Measurements from ENCODE around the gene MMRN2.
A peak's percentile ranks its signal among the peaks of the same experiment; 100 is the strongest.
"Not testable (repeated sequence)": the region's sequence is repeated elsewhere in the genome, so short reads cannot be mapped to it uniquely, and the experiment has no call there.

MMRN2 gene

DNA sequence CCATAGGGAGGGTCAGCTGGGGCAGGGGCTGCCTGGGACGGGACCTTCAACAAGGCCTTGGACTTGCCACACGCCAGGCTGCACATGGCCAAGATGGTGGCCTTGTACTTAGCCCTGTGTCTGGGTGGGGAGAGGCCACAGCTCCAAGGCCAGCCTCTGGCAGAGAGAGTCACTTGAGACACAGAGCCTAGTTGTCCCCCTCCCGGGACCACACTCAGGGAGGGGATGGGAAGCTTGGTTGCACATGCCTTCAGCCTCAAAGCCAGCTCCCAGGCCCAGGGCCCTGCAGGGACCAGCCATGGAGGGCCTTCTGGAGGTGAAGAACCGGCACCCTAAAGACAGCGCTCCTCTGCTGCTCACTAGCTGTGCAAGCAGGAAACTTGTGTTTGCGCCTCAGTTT is 16.7 kb downstream of the MMRN2 start:
- no peak for DNase-seq (ENCODE audit: low read depth)

DNA sequence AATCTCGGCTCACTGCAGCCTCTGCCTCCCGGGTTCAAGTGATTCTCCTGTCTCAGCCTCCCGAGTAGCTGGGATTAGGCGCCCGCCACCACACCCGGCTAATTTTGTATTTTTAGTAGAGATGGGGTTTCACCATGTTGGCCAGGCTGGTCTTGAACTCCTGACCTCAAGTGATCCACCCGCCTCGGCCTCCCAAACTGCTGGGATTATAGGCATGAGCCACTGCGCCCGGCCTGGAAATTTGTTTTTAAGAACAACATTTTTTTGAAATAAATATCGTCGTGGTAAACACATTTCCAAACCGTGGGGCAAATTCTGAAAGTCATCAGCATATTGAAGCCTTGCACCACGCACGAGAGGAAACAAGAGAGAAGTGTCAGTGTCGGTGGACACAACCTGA is 17.3 kb downstream of the MMRN2 start:
- DNase-seq (ENCODE audit: low read depth) = not testable (repeated sequence)

DNA sequence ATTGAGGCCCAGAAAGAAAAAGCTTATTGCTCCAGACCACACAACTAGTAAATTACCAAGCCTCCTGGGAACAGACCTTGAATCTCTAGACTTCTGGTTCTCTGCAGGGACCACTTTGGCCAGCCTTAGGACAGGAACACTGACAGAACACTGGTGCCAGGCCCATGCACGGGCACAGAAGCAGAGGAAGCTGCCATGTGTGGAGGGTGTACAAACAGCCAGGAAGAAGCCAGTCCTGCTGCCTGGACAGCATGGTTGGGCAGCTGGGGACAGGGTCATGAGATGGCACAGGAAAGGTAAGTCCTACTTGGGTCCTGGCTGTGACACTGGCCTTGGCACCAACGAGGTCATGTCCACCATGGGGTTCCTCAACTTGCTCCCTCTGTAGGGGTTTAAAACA is 19.2 kb downstream of the MMRN2 start:
- DNase-seq (ENCODE audit: low read depth) = no peak

DNA sequence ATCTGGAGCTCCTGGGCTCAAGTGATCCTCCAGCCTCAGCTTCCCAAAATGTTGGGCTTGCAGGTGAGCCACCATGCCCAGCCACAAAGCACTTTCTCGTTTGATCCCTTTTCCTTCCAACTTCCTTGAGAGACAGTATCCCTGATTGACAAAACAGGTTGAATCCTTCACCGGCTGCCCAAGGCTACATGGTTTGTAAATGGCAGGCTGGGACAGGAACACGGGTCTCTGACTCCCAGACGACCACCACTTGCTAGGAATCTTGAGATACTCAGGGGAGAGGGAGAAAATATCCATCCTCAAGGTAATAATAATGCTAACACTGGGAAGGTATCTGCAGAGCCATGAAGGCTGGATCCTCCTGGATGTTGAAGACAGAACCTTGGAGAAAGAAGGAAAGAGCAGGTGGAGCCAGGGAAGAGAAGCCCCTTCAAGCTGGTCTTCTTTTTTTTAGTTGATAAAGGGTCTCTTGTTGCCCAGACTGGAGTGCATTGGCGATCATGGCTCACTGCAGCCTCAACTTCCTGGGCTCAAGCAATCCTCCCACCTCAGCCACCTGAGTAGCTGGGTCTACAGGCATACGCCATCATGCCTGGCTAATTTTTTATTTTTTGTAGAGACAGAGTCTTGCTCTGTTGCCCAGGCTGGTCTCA is 19.8 kb downstream of the MMRN2 start:
- DNase-seq (ENCODE audit: low read depth) = no peak

DNA sequence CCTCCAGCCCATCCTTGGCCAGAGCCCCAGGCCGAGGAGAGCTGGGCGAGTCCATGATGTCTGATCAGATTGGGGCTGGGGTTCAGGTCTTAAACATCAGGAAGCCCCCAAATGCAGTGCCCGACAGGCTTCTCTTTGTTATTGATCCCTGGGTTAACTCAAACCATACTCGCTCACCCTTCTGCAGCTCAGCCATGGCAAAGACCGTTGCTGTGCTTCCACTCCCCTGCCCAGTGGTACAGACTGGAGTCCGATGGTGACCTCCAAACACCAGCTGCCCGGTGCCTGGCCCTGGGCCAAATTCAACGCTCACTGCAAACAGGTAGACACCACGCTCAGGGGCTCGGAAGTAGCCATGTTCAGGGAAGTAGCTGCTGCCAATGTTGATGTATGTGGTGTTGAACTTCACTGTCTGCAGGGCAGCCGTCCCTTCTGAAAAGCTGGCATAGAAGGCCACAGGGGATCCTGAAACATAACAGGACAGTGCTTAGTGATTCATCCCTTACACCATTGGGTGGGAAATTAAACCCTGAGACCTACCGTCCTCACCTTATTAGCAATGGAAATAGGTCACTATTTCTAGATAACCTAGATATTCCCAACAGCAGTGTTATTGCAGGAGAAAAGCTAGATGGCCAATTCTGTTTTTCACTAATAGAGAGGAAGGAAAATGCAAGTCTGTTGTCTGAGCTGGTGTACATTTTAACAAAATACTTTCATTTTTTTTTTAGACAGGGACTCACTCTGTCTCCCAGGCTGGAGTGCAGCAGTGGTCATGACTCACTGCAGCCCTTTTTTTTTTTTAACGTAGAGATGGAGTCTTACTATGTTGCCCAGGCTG is 20.5 kb downstream of the MMRN2 start:
- DNase-seq (ENCODE audit: low read depth) = no peak

DNA sequence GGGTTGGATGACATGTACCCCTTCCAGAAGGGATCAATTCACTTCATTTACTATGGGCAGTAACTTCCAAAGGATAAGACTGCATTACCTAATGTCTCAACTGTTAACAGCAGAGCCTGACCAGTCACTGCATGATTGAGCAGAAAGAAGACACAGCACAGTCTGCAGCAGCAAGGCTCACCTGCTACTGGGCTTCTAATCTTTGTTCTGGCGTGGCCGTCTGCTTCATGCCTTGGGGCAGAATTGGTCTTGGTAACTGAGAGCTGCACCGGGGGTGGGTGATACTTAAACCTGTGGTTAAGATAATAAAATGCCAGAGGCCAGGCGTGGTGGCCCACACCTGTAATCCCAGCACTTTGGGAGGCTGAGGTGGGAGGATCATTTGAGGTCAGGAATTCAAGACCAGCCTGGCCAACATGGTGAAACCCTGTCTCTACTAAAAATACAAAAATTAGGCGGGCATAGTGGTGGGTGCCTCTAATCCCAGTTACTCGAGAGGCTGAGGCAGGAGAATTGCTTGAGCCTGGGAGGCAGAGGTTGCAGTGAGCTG is 23.2 kb downstream of the MMRN2 start:
- not testable (repeated sequence) for DNase-seq (ENCODE audit: low read depth)

DNA sequence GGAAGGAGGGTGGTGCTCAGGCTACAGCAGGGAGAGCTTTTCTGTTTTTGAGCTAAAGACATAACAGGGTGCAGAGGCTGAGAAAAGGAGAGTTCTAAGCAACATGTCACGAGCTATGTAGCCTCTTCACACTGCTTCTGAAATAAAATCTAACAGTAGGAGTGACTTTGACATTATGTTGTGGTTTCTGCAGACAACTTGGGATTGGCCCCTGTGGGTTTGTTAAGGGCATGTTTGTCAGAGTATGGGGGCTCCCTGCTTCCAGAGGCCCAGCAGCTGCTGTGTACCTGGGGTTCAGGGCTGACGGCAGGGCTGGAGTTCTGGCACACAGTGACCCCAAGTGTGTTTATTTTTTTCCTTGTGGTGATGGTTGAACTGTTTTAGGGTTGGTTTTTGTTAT is 24.7 kb downstream of the MMRN2 start:
- no peak for DNase-seq (ENCODE audit: low read depth)

DNA sequence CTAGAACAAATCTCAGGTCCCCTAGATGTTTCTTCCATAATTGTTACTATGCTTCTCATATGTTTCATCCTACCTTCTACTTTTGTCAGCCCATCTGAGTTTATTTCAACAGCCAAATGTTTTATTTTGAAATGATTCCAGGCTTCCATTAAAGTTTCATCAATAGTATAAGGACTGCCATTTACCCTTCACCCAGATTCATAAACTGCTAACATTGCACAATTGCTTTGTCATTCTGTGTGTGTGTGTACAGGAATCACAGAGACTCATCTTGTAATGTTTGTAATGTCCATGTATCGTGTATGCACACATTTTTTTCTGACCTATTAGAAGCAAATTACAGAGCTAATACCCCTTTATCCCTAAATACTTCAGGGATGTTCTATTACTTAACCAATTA is 25.5 kb downstream of the MMRN2 start:
- peak; percentile 92 for DNase-seq (ENCODE audit: low read depth)

DNA sequence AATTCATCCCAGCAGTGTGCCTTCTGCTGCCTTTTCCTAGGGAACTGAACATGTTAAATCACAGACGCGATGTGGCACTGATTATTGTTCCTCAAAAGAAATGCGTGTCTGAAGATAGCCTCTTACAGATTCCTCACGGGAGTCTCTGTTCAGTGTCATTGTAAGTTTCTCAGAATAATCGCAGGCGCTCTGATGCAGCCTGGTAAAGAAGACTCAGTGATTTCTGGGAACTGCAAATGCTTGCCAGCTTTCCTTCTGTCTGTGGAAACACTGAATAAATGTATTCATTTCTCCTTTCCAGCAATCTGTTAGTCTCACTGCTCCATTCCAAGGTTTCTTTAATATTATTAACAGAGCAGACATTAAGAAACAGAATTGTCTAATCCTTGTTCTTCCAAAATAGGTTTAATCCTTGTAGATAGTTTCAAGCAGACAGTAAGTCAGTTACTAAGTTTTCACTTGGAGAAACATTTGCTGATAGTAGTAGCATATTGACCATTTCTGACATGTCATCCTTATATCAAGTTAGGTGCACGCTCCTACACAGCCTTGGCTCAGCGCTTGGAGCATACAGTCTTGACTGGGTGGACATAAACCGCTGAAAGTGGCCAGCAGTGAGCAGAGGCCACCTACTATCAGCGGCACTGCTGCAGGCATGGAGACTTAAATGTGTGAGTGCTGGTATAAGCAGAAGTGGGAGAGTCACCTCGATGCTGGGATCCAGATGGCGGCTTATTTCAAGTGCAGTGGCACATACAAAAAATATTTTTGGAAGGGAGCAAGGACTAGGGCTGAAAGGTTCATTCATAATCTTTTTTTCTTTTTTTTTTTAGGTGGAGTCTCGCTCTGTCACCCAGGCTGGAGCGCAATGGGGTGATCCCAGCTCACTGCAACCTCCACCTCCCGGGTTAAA is 27.7 kb downstream of the MMRN2 start:
- no peak for DNase-seq (ENCODE audit: low read depth)

DNA sequence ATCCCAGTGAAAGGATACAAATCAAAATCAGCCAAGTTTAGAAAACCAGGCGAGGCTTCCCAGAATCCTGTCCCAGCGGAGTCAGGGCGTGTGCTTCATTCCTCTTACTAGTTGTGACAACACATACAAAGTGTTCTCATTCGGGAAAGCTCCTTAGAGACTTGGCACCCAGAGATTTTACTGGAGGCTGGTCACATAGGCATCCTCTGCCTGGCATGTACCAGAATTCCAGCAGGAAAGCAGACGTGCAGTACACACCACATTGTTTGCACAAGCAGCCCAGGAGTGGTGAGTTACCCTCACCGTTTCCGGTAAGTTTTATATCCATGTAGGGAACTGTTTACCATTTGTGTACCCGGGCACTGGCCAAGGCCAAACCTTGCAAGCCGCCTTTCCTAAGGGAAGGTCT is 34.9 kb downstream of the MMRN2 start:
- no peak for DNase-seq (ENCODE audit: low read depth)

DNA sequence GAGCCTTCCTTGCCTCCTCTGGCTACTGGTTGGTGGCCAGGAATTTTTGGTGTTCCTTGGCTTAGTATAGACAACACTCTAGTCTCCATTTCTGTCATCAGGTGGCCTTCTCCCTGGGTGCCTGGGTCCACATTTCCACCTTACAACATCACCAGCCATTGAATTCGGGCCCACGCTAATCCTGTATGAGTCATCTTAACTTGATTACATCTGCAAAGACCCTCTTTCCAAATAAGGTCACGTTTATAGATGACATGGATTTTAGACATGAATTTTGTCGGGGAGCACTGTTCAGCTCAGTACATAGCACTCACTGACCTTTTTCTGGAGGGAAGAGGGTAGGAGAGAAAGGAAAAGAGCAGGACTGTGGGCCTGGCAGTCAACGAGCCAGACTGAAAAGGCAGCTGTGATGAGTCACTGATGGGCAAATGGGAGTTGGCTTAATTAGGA is 39.4 kb downstream of the MMRN2 start:
- DNase-seq (ENCODE audit: low read depth) = no peak

DNA sequence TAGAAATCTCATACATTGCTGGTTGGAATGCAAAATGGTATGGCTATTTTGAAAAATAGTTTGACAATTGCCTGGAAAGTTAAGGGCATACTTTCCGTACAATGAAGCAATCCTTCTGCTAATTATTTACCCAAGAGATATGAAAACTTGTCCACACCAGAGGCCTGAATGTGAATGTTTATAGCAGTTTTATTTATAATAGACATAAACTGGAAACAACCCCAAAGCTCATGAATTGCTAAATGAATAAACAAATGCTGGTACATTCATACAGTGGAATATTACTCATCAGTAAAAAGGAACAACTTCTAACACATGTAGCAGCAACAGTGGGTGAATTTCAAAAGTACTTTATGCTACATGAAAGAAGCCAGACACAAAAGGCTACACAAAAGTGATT is 42.7 kb downstream of the MMRN2 start:
- peak; percentile 64 for DNase-seq (ENCODE audit: low read depth)

DNA sequence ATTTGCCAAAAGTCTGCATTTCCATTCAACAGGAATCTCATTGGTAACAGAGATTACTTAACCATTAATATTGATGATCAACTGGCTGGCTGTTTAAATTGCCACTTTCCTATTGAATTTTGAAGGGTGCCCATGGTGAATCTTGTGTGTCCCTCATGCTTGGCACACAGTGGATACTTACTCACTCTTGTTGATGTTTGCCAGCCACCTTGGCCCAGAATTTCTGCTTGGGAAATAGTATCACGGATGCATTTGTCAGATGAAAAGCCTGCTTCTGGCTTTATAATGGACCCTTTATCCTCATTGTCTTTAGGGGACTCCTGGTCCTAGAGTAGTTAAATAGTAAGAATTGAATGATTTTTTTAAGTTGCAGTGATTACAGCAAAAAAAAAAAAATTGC is 52.0 kb downstream of the MMRN2 start:
- DNase-seq (ENCODE audit: low read depth) = no peak

DNA sequence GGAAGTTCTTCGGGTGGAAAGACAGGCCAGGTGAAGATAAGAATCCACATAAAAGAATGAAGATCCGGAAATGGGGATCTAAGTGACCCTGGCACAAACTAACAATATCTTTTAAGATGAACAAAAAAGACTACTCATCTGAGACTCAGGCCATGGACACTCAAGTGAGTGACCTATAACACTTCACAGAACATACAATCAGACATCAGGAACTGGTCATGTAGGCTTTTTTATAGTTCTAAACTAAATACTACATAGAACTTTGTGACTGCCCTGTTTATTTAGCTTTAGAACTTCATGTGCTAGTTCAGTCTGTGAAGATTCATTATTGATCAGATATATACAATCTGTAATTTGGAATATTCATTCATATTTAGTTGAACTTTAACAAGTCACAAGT is 52.8 kb downstream of the MMRN2 start:
- DNase-seq (ENCODE audit: low read depth) = no peak

DNA sequence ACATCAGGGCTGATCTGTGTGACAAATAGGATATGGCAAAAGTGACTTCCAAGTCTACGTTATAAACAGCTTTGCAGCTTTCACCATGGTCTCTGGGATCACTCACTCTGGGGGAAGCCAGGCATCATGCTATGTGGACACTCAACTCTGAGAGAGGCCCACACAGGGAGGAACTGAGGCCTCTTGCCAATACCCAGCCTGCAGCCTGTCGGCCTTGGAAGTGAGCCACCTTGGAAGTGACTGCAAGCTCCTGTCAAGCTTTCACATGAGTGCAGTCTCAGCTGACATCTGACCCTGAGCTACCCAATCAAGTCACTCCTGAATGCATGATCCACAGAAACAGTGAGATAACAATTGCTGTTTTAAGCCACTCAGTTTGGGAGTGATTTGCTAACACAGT is 56.5 kb downstream of the MMRN2 start:
- DNase-seq (ENCODE audit: low read depth) = peak; percentile 61

DNA sequence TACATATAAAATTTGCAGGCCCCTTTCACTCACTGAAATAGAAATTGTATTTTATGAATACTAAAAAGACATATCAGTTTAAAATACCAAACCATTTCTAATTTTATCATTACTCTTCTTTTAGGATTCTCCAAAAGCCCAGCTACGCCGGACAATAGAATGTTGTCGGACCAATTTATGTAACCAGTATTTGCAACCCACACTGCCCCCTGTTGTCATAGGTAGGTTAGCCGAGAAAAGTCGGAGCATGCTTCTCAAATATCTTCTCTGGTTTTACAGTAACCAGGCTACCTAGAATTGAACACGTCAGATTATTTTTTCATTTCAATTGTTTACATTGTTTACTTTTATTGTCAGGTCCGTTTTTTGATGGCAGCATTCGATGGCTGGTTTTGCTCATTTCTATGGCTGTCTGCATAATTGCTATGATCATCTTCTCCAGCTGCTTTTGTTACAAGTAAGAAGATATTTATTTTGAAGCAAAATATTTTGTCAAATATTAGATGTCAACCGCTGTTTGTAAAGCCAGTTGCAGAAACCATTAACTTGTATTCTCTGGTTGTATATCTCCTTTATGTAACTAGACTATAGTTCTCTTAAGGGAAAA is 57.6 kb downstream of the MMRN2 start:
- peak; percentile 51 for DNase-seq (ENCODE audit: low read depth)

DNA sequence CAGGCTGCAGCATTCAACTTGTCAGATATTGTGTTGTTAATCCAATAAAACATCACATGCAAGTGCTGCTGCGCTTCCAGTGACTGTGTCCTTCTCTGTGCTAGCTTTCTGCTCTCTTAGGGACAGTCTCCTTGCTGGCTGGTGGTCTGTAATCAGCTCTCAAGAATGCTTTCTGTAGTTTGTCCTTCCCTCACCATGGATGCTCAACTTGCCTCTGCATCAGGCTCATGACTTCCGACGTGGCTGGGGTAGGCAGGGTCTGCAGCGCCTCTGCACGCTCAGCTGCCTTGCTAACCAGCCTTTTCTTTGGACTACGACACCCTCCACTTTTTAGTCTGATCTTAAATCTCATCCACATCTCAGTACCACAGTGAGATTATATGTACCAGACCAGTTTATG is 58.3 kb downstream of the MMRN2 start:
- DNase-seq (ENCODE audit: low read depth) = no peak

DNA sequence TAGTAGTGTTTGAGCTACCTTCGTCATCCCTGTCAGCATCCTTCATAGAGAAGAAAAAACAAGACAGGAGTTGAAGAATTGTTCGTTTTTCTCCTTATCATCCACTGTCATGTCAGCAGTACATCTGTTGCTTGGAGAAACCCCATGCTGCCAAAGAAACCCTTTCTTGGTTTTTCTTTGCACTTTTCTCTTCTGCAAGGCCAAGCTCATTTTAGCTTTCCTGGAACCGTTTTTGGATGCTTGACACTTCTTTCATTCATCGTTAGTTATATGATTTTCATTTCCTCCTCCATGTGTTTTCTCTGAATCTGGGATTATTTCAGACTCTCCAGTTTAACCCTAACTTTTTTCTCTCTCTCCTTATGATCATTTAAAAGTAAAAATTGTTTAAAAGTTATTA is 58.9 kb downstream of the MMRN2 start:
- no peak for DNase-seq (ENCODE audit: low read depth)

DNA sequence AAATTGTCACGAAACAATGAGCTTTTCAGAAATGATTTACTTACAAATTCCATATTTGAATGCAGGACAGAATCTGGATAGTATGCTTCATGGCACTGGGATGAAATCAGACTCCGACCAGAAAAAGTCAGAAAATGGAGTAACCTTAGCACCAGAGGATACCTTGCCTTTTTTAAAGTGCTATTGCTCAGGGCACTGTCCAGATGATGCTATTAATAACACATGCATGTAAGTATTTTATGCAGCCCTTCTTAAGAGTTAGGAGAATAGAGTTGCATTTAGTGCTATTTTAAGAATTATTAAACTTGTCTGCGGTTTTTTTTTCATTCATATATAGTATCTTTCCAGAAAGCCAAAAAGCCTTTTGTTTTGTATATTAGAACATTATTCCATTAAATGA is 67.4 kb downstream of the MMRN2 start:
- DNase-seq (ENCODE audit: low read depth) = no peak

DNA sequence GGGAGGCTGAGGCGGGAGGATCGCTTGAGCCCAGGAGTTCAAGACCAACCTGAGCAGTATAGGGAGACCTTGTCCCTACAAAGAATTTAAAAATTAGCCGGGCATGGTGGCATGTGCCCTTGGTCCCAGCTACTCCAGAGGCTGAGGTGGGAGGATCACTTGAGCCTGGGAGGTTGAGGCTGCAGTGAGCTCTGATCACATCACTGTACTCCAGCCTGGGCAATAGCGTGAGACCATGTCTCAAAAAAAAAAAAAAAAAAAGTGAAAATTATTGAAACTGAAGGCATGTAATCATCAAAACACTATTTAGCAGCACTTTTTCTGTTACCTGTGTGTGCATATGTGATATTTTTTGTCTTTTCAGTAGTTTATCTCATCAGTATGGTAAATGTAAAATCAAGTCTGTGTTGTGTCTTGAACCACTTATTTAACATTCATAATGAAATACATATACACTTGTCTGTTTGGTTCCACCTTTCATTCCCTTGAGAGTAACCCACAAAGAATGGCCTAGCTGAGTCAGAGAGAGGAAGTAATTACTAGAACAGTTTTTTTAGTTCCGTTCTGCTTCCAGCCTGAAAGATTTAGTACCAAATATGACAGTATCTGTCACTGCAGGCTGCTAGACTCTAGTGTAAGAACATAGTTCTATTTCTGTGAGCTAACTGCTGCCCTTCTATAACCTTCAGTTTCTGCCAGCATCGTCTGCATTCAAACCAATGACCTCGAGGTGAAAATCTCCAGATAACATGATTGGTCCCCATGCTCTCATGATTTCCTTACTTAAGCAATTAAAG is 68.6 kb downstream of the MMRN2 start:
- peak; percentile 36 for DNase-seq (ENCODE audit: low read depth)

Data from fibroblast of gingiva (primary cell).